Tibial nerve (tissue), 4 donors: ENCODE measurements around the gene CCDC107. TPM values are rescaled to one million over a fixed set of nuclear protein-coding genes. Genes with fewer than 3 reads are reported as not detected.
"Not testable (repeated sequence)": the region's sequence is repeated elsewhere in the genome, so short reads cannot be mapped to it uniquely, and the experiment has no call there.

Source experiments
- DNase-seq, 2 donors: peaks; one replicate each; pipeline ENCODE4 v3.0.0-alpha.2; 2019; ENCODE audit warnings: low spot score in 2 of 2
- H3K27ac ChIP-seq, 4 donors: fragments of 200-600 bp; sonication (generic) in 3 of 4; one replicate each; pipeline ENCODE4 v1.5.1; 2017 to 2019; ENCODE audit warnings: mild to moderate bottlenecking in 1 of 4
- H3K27me3 ChIP-seq, 2 donors: fragments of 200-600 bp; sonication (generic) in 1 of 2; one replicate each; pipeline versions ENCODE4 v1.5.1 to v1.6.0; 2017 to 2019
- H3K36me3 ChIP-seq, 3 donors: fragments of 200-600 bp; sonication (generic); one replicate each; pipeline ENCODE4 v1.5.1; 2018 to 2019
- H3K4me1 ChIP-seq, 4 donors: fragments of 200-600 bp; sonication (generic) in 3 of 4; one replicate each; pipeline ENCODE4 v1.5.1; 2017 to 2019
- H3K4me3 ChIP-seq, 4 donors: fragments of 200-600 bp; sonication (generic) in 3 of 4; one replicate each; pipeline ENCODE4 v1.5.1; 2017 to 2019; ENCODE audit warnings: mild to moderate bottlenecking in 1 of 4, moderate library complexity in 1 of 4
- H3K9me3 ChIP-seq, 4 donors: fragments of 200-600 bp; sonication (generic) in 3 of 4; one replicate each; pipeline ENCODE4 v1.5.1; 2017 to 2019
- EP300 ChIP-seq, 2 donors: sonication (generic); formaldehyde crosslinking; IDR thresholded peaks; one replicate each; pipeline ENCODE4 v1.6.1; 2017; ENCODE audit warnings: antibody characterized with exemption in 2 of 2, mild to moderate bottlenecking in 1 of 2
- POLR2A ChIP-seq, 2 donors: fragments of 450-650 bp; IDR thresholded peaks; one replicate each; pipeline ENCODE4 v1.6.1; 2017; ENCODE audit warnings: antibody characterized with exemption in 2 of 2, mild to moderate bottlenecking in 2 of 2, moderate library complexity in 2 of 2
- WGBS, 2 donors: methylation state at CpG; one replicate each; pipeline ENCODE4 v1.1.5; 2018; 5-methylcytosine and 5-hydroxymethylcytosine counted together
- total RNA-seq, 4 donors: library from RNA; depleted of rRNA; stranded (reverse); fragments of >200 nt; gene quantifications; one replicate each; pipeline ENCODE4 v1.1.0, GENCODE V29; 2016
- TF ChIP-seq, protein P1 (sequence below), 5 experiments: fragments of 200-600 bp in 3 of 5; fragments of 450-650 bp in 2 of 5; sonication (generic) in 3 of 5; IDR thresholded peaks; one replicate each; pipeline ENCODE4 v1.5.1; 2016 to 2019; ENCODE audit warnings: antibody characterized with exemption in 5 of 5, mild to moderate bottlenecking in 3 of 5, moderate library complexity in 2 of 5

Gene CCDC107
- total RNA-seq, 4 donors from 2014 or later = 41.6 to 58.8 (median 47.8) TPM

DNA sequence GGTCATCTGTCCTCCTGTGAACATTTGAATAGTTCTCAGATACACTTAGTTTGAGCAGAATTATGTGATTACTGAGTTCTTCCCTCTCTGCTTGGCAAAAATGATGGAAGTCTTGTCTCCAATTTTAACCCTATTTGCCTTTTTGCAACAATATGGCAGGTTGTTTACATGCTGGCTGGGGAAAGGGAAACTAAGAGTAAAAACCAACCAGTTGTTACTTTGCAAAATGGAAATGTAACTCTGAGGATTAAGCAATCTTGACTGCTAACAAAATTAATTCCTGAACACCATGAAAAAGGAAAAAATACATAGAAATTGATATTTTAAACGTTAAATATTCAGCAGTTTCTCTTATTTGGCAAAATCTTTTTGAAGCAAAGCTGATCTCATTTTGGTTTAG, 18.5 kb upstream of the CCDC107 start:
- no peak overlapping the region for H3K27ac ChIP-seq
- 86 to 91% methylated on average over 1 of the region's 1 CpG for whole genome bisulfite sequencing, 2 donors
- TF ChIP-seq POLR2A (IDR thresholded peaks at IDR 0.05) (no peak), EP300 (IDR thresholded peaks at IDR 0.05) (no peak)
- TF ChIP-seq, protein P1, sequence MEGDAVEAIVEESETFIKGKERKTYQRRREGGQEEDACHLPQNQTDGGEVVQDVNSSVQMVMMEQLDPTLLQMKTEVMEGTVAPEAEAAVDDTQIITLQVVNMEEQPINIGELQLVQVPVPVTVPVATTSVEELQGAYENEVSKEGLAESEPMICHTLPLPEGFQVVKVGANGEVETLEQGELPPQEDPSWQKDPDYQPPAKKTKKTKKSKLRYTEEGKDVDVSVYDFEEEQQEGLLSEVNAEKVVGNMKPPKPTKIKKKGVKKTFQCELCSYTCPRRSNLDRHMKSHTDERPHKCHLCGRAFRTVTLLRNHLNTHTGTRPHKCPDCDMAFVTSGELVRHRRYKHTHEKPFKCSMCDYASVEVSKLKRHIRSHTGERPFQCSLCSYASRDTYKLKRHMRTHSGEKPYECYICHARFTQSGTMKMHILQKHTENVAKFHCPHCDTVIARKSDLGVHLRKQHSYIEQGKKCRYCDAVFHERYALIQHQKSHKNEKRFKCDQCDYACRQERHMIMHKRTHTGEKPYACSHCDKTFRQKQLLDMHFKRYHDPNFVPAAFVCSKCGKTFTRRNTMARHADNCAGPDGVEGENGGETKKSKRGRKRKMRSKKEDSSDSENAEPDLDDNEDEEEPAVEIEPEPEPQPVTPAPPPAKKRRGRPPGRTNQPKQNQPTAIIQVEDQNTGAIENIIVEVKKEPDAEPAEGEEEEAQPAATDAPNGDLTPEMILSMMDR (IDR thresholded peaks at IDR 0.05) = no peak

DNA sequence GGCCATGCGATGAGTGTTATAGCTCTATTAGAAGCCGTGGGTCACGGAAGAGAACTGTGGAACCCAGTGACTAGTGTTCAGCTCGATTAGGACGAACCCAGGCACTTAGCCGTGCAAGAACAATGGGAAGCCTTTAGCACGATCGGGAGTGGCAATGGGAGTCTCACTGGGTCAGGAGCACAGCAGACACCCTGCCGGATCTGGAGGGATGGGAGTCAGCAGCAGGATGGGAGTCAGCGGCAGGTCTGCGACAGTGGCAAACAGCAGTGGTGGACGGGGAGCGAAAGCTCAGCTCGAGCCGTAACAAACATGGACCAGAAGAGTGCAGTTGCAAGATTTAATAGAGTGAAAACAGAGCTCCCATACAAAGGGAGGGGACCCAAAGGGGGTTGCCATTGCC, 17.7 kb upstream of the CCDC107 start:
- not testable (repeated sequence) for H3K4me1 ChIP-seq, H3K36me3 ChIP-seq, H3K9me3 ChIP-seq, H3K27me3 ChIP-seq, DNase-seq, H3K27ac ChIP-seq, H3K4me3 ChIP-seq
- WGBS, 2 donors = 92 to 94% methylated on average over 15 of the region's 15 CpGs

More for the DNA sequence above, 18.5 kb upstream of the CCDC107 start:
- no peak for DNase-seq
- peaks cover 0 to 8% (median 0%) of the 10 kb centered on the region in 3 donors for H3K36me3 ChIP-seq
- H3K4me3 ChIP-seq = no peak overlapping the region
- H3K9me3 ChIP-seq = no peaks in the 10 kb centered on the region
- H3K4me1 ChIP-seq = peaks cover 0 to 7% (median 2%) of the 10 kb centered on the region in 4 donors
- no peaks in the 10 kb centered on the region for H3K27me3 ChIP-seq

DNA sequence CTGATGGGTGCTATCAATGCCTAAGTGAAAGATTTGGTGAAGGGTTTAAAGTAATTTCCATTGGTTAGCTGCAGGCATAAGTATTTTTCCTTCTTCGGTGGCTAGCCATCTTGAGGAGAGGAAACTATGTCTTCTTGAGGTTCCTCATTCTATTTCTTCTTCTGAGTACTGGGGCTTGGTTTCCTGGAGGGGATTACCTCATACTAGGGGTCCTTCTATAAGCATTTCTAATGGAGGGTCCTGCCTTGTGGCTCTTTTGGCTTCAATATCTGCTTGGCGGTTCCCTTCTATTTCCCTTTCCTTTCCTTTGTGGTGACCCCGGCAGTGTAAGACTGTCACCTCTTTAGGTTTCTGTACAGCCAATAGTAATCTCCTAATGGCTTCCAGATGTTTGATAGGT, 16.6 kb upstream of the CCDC107 start:
- not testable (repeated sequence) for H3K4me3 ChIP-seq

DNA sequence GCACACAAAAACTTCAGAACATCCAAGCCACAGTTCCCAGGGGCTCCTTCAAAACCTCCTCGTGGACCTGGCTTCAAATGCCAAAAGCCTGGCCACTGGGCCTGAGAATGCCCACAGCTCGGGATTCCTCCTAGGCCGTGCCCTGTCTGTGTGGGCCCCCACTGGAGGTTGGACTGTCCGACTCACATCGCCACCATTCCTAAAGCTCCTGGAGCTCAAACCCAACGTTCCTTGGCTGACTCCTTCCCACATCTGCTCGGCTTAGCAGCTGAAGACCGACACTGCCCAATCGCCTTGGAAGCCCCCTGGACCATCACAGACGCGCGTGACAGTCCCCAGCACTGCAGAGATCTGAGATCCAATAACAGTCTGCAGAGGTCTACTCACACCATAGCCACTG, 15.0 kb upstream of the CCDC107 start:
- WGBS, 2 donors = 94 to 95% methylated on average over 12 of the region's 12 CpGs
- DNase-seq = no peak
- H3K36me3 ChIP-seq = peaks cover 0 to 8% (median 0%) of the 10 kb centered on the region in 3 donors
- peaks cover 0 to 23% (median 4%) of the 10 kb centered on the region in 4 donors for H3K4me1 ChIP-seq
- no peaks in the 10 kb centered on the region for H3K9me3 ChIP-seq
- TF ChIP-seq, protein P1 (IDR thresholded peaks at IDR 0.05) = no peak
- TF ChIP-seq EP300 (IDR thresholded peaks at IDR 0.05) (no peak), POLR2A (IDR thresholded peaks at IDR 0.05) (no peak)
- no peak overlapping the region for H3K4me3 ChIP-seq
- no peak overlapping the region for H3K27ac ChIP-seq
- no peaks in the 10 kb centered on the region for H3K27me3 ChIP-seq

More for the DNA sequence above, 16.6 kb upstream of the CCDC107 start:
- H3K4me1 ChIP-seq = peaks cover 0 to 16% (median 0%) of the 10 kb centered on the region in 4 donors
- not testable (repeated sequence) for H3K9me3 ChIP-seq, H3K27ac ChIP-seq, H3K36me3 ChIP-seq, H3K27me3 ChIP-seq, DNase-seq
- WGBS, 2 donors = 78 to 83% methylated on average over 3 of the region's 3 CpGs

DNA sequence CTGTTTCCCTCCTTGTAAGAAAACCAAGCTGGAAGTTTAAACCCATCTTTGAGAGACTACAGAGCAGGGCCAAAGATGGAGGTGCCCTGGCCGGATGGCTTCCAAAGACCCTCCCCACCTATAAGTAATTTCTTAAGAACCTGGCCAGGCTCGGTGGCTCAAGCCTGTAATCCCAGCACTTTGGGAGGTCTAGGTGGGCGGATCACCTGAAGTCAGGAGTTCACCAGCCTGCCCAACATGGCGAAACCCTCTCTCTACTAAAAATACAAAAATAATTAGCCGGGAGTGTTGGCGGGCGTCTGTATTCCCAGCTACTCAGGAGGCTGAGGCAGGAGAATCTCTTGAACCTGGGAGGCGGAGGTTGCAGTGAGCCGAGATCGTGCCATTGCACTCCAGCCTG, 12.4 kb upstream of the CCDC107 start:
- H3K4me3 ChIP-seq = peak overlapping the region in 3 of 4 donors; percentile 42 to 73 (median 73)
- WGBS, 2 donors = 39 to 43% methylated on average over 10 of the region's 10 CpGs

DNA sequence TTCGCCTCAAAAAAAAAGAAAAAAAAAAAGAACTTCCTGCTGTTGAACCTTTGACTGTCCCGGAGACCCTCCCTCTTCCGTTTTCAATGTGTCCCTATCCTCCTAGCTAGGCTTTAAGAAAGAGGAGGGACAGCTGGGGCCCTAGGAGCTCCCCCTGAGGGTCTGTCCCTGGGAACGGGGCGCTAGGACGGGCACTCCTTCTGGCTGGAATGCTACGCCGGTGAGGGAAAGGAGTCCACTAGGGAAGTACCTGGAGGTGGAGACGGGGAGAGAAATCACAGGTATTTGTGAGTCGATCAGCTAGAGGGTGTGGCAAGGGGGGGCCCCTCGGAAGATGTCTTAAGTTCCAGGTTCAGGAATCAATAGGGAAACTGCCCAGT, 11.9 kb upstream of the CCDC107 start:
- Histone ChIP-seq H3K9me3 (no peaks in the 10 kb centered on the region), H3K4me3 (peak overlapping the region; percentile 34 to 73 (median 58)), H3K27ac (peak overlapping the region; percentile 82 to 94 (median 86)), H3K36me3 (no peaks in the 10 kb centered on the region), H3K4me1 (peaks cover 0 to 16% (median 6%) of the 10 kb centered on the region in 4 donors), H3K27me3 (no peaks in the 10 kb centered on the region)
- TF ChIP-seq, protein P1 (IDR thresholded peaks at IDR 0.05) = no peak
- no peak for TF ChIP-seq EP300 (IDR thresholded peaks at IDR 0.05)
- WGBS, 2 donors = 1 to 4% methylated on average over 11 of the region's 11 CpGs
- DNase-seq = peak in 1 of 2 donors; percentile 42

More for the DNA sequence above, 12.4 kb upstream of the CCDC107 start:
- not testable (repeated sequence) for DNase-seq, H3K36me3 ChIP-seq, H3K27me3 ChIP-seq, H3K9me3 ChIP-seq
- Histone ChIP-seq H3K4me1 (peaks cover 0 to 16% (median 6%) of the 10 kb centered on the region in 4 donors), H3K27ac (peak overlapping the region; percentile 82 to 94 (median 86))
